ENCODE data around the gene CD109. TPM values are rescaled to one million over a fixed set of nuclear protein-coding genes. Genes with fewer than 3 reads are reported as not detected.

The CD109 gene
- total RNA-seq, 1 donor from 2014 or later, result 17.6 TPM

GRCh38 chr6:73784726-73785505, 88.9 kb downstream of the CD109 start:
- no peaks in the 10 kb centered on the region for H3K4me1 ChIP-seq
- H3K36me3 ChIP-seq, result peaks cover 6 to 9% of the 10 kb centered on the region in 2 donors
- no peaks in the 10 kb centered on the region for H3K27me3 ChIP-seq
- H3K4me3 ChIP-seq, result no peak overlapping the region
- no peak overlapping the region for H3K27ac ChIP-seq
- no peaks in the 10 kb centered on the region for H3K9me3 ChIP-seq
- intact Hi-C loops (cut with DNase I), result no loop called here
- TF ChIP-seq, protein P1, sequence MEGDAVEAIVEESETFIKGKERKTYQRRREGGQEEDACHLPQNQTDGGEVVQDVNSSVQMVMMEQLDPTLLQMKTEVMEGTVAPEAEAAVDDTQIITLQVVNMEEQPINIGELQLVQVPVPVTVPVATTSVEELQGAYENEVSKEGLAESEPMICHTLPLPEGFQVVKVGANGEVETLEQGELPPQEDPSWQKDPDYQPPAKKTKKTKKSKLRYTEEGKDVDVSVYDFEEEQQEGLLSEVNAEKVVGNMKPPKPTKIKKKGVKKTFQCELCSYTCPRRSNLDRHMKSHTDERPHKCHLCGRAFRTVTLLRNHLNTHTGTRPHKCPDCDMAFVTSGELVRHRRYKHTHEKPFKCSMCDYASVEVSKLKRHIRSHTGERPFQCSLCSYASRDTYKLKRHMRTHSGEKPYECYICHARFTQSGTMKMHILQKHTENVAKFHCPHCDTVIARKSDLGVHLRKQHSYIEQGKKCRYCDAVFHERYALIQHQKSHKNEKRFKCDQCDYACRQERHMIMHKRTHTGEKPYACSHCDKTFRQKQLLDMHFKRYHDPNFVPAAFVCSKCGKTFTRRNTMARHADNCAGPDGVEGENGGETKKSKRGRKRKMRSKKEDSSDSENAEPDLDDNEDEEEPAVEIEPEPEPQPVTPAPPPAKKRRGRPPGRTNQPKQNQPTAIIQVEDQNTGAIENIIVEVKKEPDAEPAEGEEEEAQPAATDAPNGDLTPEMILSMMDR (IDR thresholded peaks at IDR 0.05), result no peak
- no peak for DNase-seq (ENCODE audit: low spot score in 2 of 2)

DNA sequence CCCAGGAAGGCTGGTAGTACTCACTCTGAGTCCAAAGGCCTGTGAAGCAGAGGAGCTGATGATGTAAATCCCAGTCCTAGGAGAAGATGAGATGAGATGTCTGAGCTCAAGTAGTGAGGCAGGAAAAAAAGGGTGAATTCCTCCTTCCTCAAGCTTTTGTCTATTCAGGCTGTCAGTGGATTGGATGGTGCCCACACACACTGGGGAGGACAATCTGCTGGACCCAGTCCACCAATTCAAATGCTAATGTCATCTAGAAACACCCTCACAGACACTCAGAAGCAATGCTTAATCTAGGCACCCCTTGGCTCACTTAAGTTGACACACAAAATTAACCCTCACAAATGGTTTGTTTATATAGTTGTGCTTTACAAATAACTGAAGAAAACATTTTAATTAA, 94.6 kb downstream of the CD109 start:
- no peak overlapping the region for H3K27ac ChIP-seq
- peaks cover 4 to 11% of the 10 kb centered on the region in 2 donors for H3K36me3 ChIP-seq
- H3K27me3 ChIP-seq, result no peaks in the 10 kb centered on the region
- intact Hi-C loops (cut with DNase I), result no loop called here
- no peaks in the 10 kb centered on the region for H3K9me3 ChIP-seq
- TF ChIP-seq, protein P1 (IDR thresholded peaks at IDR 0.05), result no peak
- no peaks in the 10 kb centered on the region for H3K4me1 ChIP-seq
- H3K4me3 ChIP-seq, result no peak overlapping the region
- DNase-seq (ENCODE audit: low spot score in 2 of 2), result no peak

DNA sequence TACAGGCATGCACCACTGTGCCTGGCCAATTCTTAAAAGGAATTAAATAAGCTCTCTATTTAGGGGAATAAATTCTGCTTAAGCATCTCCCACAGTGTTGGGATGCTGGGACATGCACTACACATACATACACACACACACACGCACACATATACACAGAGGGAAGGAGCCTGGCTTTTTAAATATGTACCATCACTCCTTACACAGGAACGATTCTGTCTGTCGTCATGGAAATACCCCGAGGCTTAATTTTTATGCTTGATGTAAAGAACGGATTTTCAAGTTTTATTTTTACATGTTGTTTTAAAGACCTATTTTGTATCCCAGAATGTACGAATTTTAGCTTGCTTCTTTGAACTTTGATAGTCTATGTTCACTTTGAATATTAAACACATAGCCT, 95.3 kb downstream of the CD109 start:
- Histone ChIP-seq H3K4me1 (no peaks in the 10 kb centered on the region), H3K27me3 (no peaks in the 10 kb centered on the region), H3K4me3 (no peak overlapping the region), H3K36me3 (peaks cover 3 to 11% of the 10 kb centered on the region in 2 donors), H3K27ac (no peak overlapping the region), H3K9me3 (no peaks in the 10 kb centered on the region)
- TF ChIP-seq, protein P1 (IDR thresholded peaks at IDR 0.05), result no peak
- intact Hi-C loops (cut with DNase I), result no loop called here
- no peak for DNase-seq (ENCODE audit: low spot score in 2 of 2)

GRCh38 chr6:73792738-73793137, 96.7 kb downstream of the CD109 start:
- no peak overlapping the region for H3K27ac ChIP-seq
- intact Hi-C loops (cut with DNase I), result no loop called here
- H3K4me3 ChIP-seq, result no peak overlapping the region
- no peaks in the 10 kb centered on the region for H3K27me3 ChIP-seq
- TF ChIP-seq, protein P1 (IDR thresholded peaks at IDR 0.05), result no peak
- H3K36me3 ChIP-seq, result peaks cover 0 to 8% of the 10 kb centered on the region in 2 donors
- no peaks in the 10 kb centered on the region for H3K4me1 ChIP-seq
- no peak for DNase-seq (ENCODE audit: low spot score in 2 of 2)
- no peaks in the 10 kb centered on the region for H3K9me3 ChIP-seq

DNA sequence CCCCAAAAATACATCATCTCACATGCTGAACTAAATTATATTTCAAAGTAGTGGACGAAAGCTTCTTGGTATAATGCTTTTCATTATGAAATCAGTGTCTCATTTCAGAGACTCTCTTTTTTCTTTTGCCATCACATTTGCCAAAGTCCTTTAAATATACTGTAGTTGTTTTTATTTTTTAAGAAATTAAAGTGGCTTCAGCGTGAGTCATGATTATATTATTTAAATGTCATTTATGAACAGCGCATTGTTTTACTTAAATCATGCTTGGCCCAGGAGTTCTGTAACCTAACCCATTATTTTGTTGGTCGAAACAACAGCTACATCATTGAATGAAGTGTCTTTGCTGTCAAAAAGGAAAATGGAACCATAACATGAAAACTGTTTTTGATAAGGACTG, 100.9 kb downstream of the CD109 start:
- peaks cover 0 to 7% of the 10 kb centered on the region in 2 donors for H3K36me3 ChIP-seq
- intact Hi-C loops (cut with DNase I), result no loop called here
- H3K4me3 ChIP-seq, result no peak overlapping the region
- H3K9me3 ChIP-seq, result no peaks in the 10 kb centered on the region
- H3K4me1 ChIP-seq, result no peaks in the 10 kb centered on the region
- H3K27me3 ChIP-seq, result no peaks in the 10 kb centered on the region
- TF ChIP-seq, protein P1 (IDR thresholded peaks at IDR 0.05), result no peak
- no peak for DNase-seq (ENCODE audit: low spot score in 2 of 2)
- H3K27ac ChIP-seq, result no peak overlapping the region

Data from ascending aorta (tissue), 2 donors.